GM12891 (cell line): ENCODE measurements around the gene TBP.

ENCODE experiments used
- DNase-seq: peaks from one replicate; pipeline ENCODE4 v3.0.0; 2011; ENCODE audit warnings: low spot score; ENCODE audit not compliant: insufficient read length
- FAIRE-seq: peaks from 2 replicates; lab custom pipeline; 2011; peaks lifted over from hg19 to GRCh38; lab: Jason Lieb, UNC
- PAX5 ChIP-seq: IDR thresholded peaks from 2 replicates; pipeline ENCODE4 v1.6.1; 2011; ENCODE audit warnings: low read length, moderate library complexity, mild to moderate bottlenecking; ENCODE audit not compliant: insufficient read depth, severe bottlenecking
- POLR2A ChIP-seq: IDR thresholded peaks from 2 replicates; pipeline ENCODE4 v1.6.1; 2011; ENCODE audit warnings: low read depth, low read length, control low read depth
- POLR2AphosphoS5 ChIP-seq: IDR thresholded peaks from 2 replicates; pipeline ENCODE4 v1.6.1; 2011; ENCODE audit warnings: low read depth, low read length, control low read depth
- POU2F2 ChIP-seq: IDR thresholded peaks from 2 replicates; pipeline ENCODE4 v1.6.1; 2011; ENCODE audit warnings: low read depth, mild to moderate bottlenecking, control low read depth, low read length, moderate library complexity
- SPI1 ChIP-seq: IDR thresholded peaks from 2 replicates; pipeline ENCODE4 v1.6.1; 2011; ENCODE audit warnings: low read depth, low read length, control low read depth
- TAF1 ChIP-seq: IDR thresholded peaks from 2 replicates; pipeline ENCODE4 v1.6.1; 2011; ENCODE audit warnings: low read depth, low read length, control low read depth

The TBP gene

GRCh38 chr6:170533792-170534191 is 20.4 kb upstream of the TBP start:
- TF ChIP-seq POLR2AphosphoS5 = peak; percentile 76
- no peak for TF ChIP-seq POU2F2
- TF ChIP-seq POLR2A = peak; percentile 57
- no peak for TF ChIP-seq PAX5
- DNase-seq (no peak), FAIRE-seq (no peak)

DNA sequence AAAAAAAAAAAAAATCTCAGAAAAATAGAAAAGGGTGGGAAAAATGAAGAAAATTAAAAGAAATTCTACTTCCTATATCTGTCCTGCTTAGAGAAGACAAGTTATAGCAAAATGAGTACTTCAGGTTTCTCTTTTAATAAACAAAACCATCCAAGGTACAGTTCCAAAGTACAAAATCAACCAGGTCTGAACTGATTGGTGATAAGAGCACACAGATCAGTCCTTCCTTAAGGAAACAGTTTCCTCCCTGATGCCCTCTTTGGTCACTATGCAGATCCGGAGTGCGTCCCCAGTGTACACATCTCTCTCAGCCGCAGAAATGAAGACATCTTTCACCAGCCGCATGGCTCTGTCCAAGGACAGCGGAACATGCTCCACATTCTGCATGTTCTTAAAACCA is 19.2 kb upstream of the TBP start:
- no peak for DNase-seq
- no peak for FAIRE-seq
- TF ChIP-seq PAX5 (no peak), POU2F2 (no peak), POLR2AphosphoS5 (no peak), TAF1 (no peak), POLR2A (no peak), SPI1 (no peak)

GRCh38 chr6:170536671-170537070 is 17.5 kb upstream of the TBP start:
- DNase-seq = no peak

DNA sequence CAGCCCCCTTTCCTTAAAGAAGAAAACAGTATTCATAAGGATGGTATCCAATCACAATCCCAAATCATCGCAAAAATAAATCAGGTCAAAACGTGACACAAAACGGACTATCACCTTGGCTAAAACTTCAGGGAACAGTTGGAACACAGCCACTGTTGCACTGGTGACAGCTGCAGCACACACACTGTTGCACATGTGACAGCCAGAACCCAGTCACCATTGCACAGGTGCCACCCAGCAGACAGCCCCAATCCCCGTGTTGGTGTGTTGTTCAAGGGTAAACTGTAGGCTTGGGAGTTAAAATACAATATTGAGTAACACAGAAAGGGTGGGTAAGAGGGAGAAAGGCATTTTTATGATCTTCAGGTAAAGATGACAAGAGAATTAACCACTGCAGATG is 16.8 kb upstream of the TBP start:
- no peak for DNase-seq
- FAIRE-seq = peak; percentile 69
- TF ChIP-seq TAF1 (no peak), POLR2AphosphoS5 (no peak), SPI1 (no peak), POLR2A (no peak), PAX5 (no peak), POU2F2 (no peak)

More at GRCh38 chr6:170536671-170537070, 17.5 kb upstream of the TBP start:
- no peak for FAIRE-seq
- TF ChIP-seq POLR2AphosphoS5 (no peak), TAF1 (no peak), POLR2A (no peak)

DNA sequence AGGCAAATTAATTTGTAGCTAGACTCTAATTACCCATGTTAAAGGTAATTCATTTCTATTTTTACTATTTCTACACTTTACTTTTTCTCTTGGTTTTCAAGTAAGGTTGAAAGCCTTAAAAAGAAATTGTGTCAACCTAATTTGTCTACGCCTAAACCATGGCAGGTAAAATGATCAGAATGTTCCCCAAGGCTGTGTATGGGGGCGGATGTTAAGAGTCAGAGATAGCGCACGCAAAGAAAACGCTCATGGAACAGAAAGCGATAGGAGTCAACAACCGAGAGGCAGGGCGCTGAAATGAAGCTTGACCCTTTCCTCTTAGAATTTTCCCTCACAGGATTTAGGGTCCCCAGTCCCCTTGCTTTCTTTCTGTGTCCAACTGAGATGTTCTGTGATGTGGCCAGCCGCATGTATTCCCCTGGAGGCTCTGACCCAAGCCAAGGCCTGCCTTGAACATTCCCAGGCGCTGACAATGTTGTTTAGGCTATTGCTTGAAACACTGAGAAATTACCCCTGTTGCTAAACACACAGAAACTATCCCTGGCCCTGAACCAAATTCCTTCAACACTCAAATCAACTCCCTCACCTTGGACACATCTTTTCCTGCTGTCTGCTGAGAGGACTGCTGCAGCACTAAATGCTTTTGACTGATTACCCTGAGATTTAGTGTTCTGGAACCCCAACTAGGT is 12.0 kb upstream of the TBP start:
- TF ChIP-seq POLR2A (no peak), POU2F2 (no peak), PAX5 (no peak), SPI1 (no peak), TAF1 (no peak), POLR2AphosphoS5 (no peak)
- DNase-seq = no peak

DNA sequence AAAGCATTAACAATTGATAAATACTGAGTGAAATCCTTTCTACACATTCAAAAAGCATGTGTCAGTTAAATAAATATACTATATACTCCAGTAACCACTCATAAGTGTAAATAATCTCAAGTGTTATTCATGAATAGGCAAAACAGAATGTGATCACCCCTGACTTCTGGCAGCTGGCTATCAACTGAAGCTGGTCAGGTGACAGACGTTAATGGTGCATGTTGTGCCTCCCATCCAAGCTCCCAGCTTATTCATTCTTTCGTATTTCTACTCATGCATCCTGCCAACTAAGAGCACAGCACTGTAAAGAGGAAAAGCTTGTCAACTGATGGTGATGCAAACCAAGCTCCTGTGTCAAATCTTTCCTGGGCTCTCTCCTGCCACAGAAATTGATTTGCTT is 8.8 kb upstream of the TBP start:
- no peak for DNase-seq
- no peak for TF ChIP-seq TAF1
- no peak for TF ChIP-seq POU2F2
- TF ChIP-seq POLR2A = no peak
- TF ChIP-seq POLR2AphosphoS5 = no peak
- no peak for TF ChIP-seq PAX5
- no peak for TF ChIP-seq SPI1

More for the DNA sequence above, 12.0 kb upstream of the TBP start:
- FAIRE-seq = no peak

DNA sequence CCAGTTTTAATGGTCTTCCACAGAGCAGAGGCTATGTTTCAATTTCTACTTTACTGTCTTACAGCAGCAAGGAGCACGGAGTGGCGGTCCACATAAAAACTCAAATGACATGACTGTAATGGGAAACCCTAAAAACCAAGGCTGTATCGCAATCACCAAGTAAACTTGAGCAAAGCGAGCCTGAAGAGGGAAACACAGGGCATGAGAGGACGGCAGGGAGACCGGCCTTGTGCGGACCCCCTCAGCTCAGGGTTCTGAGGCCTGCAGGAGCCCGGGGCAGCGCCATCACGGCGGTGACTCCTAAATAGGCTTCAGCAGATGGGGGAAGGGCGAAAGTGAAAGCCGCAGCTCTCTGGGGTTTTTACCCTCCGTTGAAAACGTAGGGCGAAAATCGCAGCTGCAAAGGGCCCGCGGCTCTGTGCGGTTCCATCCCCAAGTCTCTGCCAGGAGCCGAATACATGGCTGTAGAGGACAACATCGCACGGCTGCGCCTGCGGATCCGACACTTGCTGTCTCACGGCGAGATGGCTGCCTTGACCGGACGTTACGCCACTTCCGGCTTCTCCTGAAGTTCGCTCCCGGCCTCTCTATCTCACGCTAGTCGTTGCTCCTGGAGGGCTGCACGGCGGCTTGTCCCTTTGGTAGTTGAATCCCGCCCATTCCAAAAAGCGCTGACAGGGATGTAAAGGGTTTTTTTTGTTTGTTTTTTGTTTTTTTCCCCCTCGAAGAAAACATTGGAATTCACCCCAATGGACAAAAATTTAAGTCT is 1.2 kb upstream of the TBP start, which contains the start of gene PSMB1:
Gene PSMB1 (minus strand): TSS at position 543 of the 769 bp plus-strand sequence. CDS start 65 bp downstream, at position 478.
- TF ChIP-seq TAF1 (peak; percentile 90), PAX5 (no peak), POU2F2 (peak; percentile 74; the same call in 1 of the 2 replicates), POLR2A (peak; percentile 96), POLR2AphosphoS5 (peak; percentile 98), SPI1 (no peak)
- peak; percentile 38 for DNase-seq
- FAIRE-seq = peak; percentile 95

More for the DNA sequence above, 8.8 kb upstream of the TBP start:
- FAIRE-seq = no peak

GRCh38 chr6:170553534-170554012 is 596 bp upstream of the TBP start:
- DNase-seq = no peak

GRCh38 chr6:170554796-170555137 is 598 bp downstream of the TBP start:
- TF ChIP-seq PAX5 (no peak), POU2F2 (no peak), POLR2AphosphoS5 (no peak), TAF1 (no peak), SPI1 (no peak), POLR2A (no peak)
- DNase-seq (no peak), FAIRE-seq (no peak)

More at GRCh38 chr6:170553534-170554012, 596 bp upstream of the TBP start:
- TF ChIP-seq POLR2AphosphoS5 (no peak), TAF1 (0 out of 2 replicates have a peak, but pooled peaks have one; percentile 32), POLR2A (no peak)
- no peak for FAIRE-seq
